K562 (cell line): ENCODE results near the gene PIK3R1.

Source experiments
- EP300 ChIP-seq: IDR thresholded peaks from 2 replicates; pipeline ENCODE4 v1.6.1; 2012; ENCODE audit warnings: low read length, improper control_type of control experiment
- HMG20A ChIP-seq: fragments of 450-650 bp; formaldehyde crosslinking; conservative IDR thresholded peaks from 2 replicates; pipeline ENCODE4 v1.4.0; 2020; ENCODE audit warnings: mild to moderate bottlenecking, mixed read lengths
- JUND ChIP-seq, 2 experiments: IDR thresholded peaks; 2 replicates in 1 of 2; 3 replicates in 1 of 2; pipeline ENCODE4 v1.6.1; 2011; ENCODE audit warnings: borderline replicate concordance in 2 of 2, low read depth in 2 of 2, low read length in 2 of 2, improper control_type of control experiment in 1 of 2, missing biosample characterization in 1 of 2, missing genetic modification characterization in 1 of 2, missing genetic modification reagents in 1 of 2
- MAX ChIP-seq: sonication (generic); formaldehyde crosslinking; IDR thresholded peaks from 2 replicates; pipeline ENCODE4 v1.9.0; 2022; ENCODE audit warnings: mild to moderate bottlenecking, missing genetic modification reagents
- PTTG1 ChIP-seq: fragments of 450-650 bp; IDR thresholded peaks from 2 replicates; pipeline ENCODE4 v1.6.1; 2016; ENCODE audit warnings: low read depth, mild to moderate bottlenecking, missing genetic modification characterization, missing compliant biosample characterization
- SIN3A ChIP-seq, 2 experiments: fragments of 150-350 bp in 1 of 2; IDR thresholded peaks; 2 replicates each; pipeline ENCODE4 v1.6.1; 2011 to 2016; ENCODE audit warnings: borderline replicate concordance in 2 of 2, low read depth in 2 of 2, low read length in 2 of 2, mild to moderate bottlenecking in 2 of 2, moderate library complexity in 2 of 2; ENCODE audit not compliant: control insufficient read depth in 1 of 2
- SNIP1 ChIP-seq: fragments of 450-650 bp; IDR thresholded peaks from 2 replicates; pipeline ENCODE4 v1.7.1; 2017; ENCODE audit warnings: low read depth, mild to moderate bottlenecking
- TF ChIP-seq, protein P1 (sequence below): fragments of 250-450 bp; sonication (Bioruptor Pico); IDR thresholded peaks from 2 replicates; pipeline ENCODE4 v1.5.0; 2020; ENCODE audit warnings: mild to moderate bottlenecking, borderline replicate concordance
- TF ChIP-seq, protein P2 (sequence below), 2 experiments: IDR thresholded peaks in 1 of 2; conservative IDR thresholded peaks in 1 of 2; 2 replicates each; pipeline ENCODE4 v1.6.1; 2016; ENCODE audit warnings: low read depth in 2 of 2, mild to moderate bottlenecking in 1 of 2, missing compliant biosample characterization in 1 of 2, missing genetic modification characterization in 1 of 2, moderate library complexity in 1 of 2
- TF ChIP-seq, protein P3 (sequence below), 3 experiments: IDR thresholded peaks in 2 of 3; conservative IDR thresholded peaks in 1 of 3; 2 replicates each; pipeline ENCODE4 v1.5.1; 2011 to 2012; ENCODE audit warnings: low read length in 3 of 3, mild to moderate bottlenecking in 3 of 3, control low read depth in 2 of 3, improper control_type of control experiment in 1 of 3, inconsistent platforms in 1 of 3, low read depth in 1 of 3, mixed read lengths in 1 of 3, moderate library complexity in 1 of 3; ENCODE audit not compliant: insufficient read depth in 2 of 3

- no peak for TF ChIP-seq JUND (IDR thresholded peaks at IDR 0.05; ENCODE audit: borderline replicate concordance, low read depth, low read length)
- TF ChIP-seq JUND (tag; IDR thresholded peaks at IDR 0.05; ENCODE audit: borderline replicate concordance, low read depth, low read length), result no peak
- TF ChIP-seq, protein P1, sequence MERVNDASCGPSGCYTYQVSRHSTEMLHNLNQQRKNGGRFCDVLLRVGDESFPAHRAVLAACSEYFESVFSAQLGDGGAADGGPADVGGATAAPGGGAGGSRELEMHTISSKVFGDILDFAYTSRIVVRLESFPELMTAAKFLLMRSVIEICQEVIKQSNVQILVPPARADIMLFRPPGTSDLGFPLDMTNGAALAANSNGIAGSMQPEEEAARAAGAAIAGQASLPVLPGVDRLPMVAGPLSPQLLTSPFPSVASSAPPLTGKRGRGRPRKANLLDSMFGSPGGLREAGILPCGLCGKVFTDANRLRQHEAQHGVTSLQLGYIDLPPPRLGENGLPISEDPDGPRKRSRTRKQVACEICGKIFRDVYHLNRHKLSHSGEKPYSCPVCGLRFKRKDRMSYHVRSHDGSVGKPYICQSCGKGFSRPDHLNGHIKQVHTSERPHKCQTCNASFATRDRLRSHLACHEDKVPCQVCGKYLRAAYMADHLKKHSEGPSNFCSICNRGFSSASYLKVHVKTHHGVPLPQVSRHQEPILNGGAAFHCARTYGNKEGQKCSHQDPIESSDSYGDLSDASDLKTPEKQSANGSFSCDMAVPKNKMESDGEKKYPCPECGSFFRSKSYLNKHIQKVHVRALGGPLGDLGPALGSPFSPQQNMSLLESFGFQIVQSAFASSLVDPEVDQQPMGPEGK (CRISPR knock-in tag), result no peak
- no peak for TF ChIP-seq SNIP1
- no peak for TF ChIP-seq HMG20A
- TF ChIP-seq SIN3A (IDR thresholded peaks at IDR 0.05; ENCODE audit: borderline replicate concordance in 2 of 2, control insufficient read depth in 1 of 2, low read depth in 2 of 2, low read length in 2 of 2), result no peak
- TF ChIP-seq, protein P2, sequence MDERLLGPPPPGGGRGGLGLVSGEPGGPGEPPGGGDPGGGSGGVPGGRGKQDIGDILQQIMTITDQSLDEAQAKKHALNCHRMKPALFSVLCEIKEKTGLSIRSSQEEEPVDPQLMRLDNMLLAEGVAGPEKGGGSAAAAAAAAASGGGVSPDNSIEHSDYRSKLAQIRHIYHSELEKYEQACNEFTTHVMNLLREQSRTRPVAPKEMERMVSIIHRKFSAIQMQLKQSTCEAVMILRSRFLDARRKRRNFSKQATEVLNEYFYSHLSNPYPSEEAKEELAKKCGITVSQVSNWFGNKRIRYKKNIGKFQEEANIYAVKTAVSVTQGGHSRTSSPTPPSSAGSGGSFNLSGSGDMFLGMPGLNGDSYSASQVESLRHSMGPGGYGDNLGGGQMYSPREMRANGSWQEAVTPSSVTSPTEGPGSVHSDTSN (CRISPR knock-in tag; IDR thresholded peaks at IDR 0.05; ENCODE audit: low read depth), result no peak
- TF ChIP-seq, protein P2 (tag; conservative IDR thresholded peaks at IDR 0.05; ENCODE audit: low read depth), result no peak
- no peak for TF ChIP-seq PTTG1 (tag)
- TF ChIP-seq, protein P3, sequence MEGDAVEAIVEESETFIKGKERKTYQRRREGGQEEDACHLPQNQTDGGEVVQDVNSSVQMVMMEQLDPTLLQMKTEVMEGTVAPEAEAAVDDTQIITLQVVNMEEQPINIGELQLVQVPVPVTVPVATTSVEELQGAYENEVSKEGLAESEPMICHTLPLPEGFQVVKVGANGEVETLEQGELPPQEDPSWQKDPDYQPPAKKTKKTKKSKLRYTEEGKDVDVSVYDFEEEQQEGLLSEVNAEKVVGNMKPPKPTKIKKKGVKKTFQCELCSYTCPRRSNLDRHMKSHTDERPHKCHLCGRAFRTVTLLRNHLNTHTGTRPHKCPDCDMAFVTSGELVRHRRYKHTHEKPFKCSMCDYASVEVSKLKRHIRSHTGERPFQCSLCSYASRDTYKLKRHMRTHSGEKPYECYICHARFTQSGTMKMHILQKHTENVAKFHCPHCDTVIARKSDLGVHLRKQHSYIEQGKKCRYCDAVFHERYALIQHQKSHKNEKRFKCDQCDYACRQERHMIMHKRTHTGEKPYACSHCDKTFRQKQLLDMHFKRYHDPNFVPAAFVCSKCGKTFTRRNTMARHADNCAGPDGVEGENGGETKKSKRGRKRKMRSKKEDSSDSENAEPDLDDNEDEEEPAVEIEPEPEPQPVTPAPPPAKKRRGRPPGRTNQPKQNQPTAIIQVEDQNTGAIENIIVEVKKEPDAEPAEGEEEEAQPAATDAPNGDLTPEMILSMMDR (IDR thresholded peaks at IDR 0.05 in 2 of 3, conservative IDR thresholded peaks at IDR 0.05 in 1 of 3; ENCODE audit: insufficient read depth in 2 of 3, low read depth in 1 of 3, low read length in 3 of 3), result no peak
- no peak for TF ChIP-seq EP300
- TF ChIP-seq MAX (CRISPR knock-in tag), result no peak
Observed at GRCh38 chr5:68170826-68171558, 44.6 kb upstream of the PIK3R1 start.
